Putamen (tissue), 1 donor: ENCODE results near the gene E2F8.

Experiments used
- DNase-seq: peaks from one replicate; pipeline ENCODE4 v3.0.0-alpha.2; 2016; ENCODE audit warnings: low spot score

E2F8 gene

DNA sequence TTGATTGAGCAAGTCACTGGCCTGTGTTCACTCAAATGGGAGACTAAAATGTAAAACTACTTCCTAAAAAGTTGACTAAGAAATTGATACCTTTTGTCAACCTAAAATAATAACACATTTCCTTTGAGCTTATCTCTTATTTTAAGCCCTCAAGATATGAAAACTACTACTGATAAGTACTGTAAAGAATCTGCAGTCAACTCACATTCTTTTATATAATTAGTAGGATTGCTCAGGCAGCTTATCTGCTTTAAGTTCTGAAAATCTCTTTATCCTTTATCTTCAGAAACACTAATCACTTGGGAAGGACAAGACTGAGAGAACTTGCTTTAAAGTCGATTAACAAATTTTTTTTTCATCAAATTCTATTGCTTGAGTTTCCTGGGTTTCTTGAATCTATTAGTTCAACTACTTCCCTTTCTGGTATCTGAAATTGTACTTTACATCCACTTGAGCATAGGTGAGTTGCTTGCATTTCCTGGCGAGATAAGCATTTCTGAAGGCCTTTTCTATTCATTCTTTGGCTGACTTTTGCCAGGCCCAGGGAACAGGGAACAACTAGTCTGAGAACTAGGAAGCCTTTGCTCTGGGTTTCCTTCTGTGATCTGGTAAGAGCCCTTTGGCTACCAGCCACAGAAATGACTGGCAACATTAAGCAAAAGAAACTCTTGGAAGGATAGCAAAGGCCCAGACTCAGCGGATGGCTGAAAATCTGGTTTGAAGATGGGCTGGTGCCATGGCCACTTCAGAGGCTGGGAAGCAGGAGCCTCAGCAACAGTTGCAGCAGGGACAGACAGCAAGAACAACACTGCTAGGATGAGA lies 19.6 kb downstream of the E2F8 start:
- DNase-seq: peak; percentile 14

DNA sequence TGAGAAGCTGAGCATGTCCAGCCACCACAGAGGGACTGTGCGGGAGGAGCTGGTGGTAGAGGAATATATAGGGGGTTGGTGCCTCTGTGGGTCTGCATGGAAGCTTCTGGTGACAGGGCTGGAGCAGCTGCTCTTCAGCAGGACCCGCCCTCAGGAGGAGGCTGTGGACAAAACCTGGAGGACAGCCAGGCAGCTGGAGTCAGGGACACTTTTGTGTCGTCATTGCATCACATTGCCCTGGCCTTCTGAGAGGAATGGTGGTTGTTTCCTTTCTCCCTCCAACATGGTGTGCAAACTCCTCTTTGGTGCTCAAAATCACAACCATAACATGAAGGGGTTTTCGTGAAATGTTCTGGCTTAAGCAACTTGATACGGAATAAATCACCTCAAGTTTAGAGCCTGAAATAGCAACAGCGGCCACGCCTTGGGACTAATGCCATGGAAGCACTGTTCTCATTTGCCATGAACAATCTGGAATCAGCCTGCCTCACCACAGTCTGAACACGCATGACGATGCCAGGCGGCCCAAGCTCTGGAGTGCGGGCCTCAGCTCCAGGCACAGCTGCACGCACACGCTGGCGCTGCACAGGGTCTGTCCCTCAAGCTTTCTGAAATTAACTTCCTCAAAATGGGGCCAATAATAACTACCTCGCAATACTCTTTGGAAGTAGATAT lies 21.8 kb downstream of the E2F8 start:
- no peak for DNase-seq

DNA sequence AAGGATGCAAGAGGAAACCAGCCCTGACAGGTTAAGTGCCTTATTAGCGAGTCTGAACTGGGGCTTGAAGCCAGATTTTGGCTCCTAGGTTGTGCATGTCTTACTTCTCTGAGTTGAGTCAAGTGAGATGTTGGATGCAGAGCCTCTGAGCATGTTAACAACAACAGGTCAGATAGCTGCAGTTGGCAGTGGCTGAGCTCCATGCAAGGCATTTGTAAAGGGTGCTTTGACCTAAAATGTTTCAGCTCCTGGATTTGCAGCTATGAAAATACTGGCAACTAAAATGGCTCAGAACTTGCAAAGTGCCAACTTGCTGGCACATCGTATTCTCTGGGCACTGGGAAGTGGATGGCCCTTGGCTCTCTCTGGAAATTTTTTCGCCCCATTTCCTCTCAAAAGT lies 22.5 kb downstream of the E2F8 start:
- peak; percentile 26 for DNase-seq

DNA sequence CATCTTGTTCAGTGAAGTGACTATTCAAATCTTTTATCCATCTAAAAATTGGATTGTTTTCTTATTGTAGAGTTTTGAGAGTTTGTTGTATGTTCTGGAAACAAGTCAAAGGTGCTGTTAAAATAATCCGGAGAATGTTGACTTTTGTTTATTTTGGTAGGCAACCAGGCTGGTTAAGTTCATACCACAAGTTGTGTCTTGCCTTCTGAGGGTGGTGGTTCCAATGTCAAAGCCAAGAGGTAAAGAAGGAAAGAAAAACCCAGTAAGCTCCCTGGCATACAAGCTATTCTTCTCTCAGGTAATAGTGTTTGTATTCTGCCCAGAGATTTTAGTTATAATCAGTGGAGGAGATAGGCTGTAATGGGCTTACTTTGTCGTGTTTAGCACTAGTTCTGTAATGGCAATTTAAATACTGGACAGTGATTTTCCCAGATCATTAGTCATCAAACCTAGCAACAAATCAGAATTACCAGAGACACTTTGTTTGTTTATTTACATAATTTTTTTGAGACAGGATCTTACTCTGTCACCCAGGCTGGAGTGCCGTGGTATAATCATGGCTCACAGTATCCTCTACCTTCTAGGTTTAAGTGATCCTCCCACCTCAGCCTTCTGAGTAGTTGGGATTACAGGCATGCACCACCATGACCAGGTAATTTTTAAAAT lies 23.9 kb downstream of the E2F8 start:
- DNase-seq: no peak

DNA sequence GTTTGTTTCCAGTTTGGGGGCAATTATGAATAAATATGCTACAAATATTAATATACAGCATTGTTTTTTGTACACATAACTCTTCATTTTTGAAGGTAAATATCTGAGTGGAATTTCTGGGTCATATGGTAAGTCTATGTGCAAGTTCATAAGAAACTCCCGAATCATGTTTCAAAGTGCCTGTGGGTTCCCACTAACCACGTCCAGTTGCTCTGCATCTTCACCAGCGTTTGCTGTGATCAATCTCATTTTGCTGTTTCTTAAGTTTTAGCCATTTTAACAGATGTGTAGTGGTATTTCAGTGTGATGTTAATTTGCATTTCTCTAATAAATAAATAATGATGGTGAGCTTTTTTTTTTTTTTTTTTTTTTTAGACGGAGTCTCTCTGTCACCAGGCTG lies 24.7 kb downstream of the E2F8 start:
- DNase-seq: no peak

DNA sequence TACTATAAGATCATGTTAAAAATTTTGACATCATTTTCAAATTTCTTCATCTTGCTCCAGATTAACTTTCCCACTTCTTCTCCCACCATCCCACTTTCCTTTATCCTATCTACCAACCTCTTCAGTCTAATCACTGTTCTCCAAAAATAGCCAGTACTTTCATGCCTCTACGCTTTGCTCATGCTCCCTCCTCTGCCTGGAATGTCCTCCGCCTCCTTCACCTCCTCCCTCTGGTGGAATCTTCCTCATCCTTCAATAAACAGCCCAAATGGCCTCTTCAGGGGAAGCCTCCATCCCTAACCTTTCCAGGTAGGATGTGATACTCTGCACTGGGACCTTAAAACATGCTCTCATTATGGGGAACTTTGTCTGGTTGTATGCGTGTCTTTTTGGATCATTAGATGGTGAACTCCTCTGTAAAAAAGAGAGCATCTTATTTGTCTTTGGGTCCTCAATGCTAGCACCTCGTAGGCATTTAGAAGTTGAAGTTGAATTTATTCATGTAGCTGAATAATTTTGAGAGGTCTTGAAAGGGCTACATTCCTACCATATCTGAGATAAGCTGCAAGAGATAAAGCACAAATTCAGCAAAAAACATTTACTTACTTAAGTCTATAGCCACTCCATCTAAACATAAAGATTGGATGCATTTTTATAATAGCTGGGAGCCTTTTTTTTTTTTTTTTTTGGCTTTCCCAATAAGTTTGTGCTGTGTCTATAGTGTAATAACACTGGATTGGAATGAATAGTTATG lies 31.0 kb downstream of the E2F8 start:
- DNase-seq: no peak

DNA sequence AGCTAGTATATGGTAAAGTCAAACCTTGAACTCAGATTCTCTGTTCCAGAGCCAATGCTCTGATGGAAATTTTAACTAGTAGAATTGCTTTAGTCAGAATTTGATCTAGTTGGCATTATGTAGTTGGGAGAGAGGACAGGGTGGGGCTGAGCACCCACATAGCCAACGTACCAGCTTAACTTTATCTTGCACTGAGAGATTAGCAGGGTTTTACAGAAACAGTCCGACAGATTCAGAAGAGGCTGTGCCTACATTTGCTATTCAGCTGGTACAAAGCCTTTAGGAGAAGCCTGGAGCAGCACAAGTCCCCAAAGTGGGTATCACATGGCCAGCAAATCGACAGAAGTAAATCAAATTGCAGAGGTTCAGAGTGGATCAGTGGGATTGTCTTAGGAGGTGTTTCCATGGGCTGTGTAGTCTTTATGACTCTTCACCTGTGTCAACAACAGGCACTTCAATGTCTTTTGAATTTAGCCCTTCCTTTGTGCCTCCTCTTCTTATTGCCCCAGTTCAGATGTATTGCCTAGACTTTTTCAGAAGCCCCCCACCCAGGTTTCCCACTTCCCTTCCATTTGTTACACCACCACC lies 31.7 kb downstream of the E2F8 start:
- no peak for DNase-seq

DNA sequence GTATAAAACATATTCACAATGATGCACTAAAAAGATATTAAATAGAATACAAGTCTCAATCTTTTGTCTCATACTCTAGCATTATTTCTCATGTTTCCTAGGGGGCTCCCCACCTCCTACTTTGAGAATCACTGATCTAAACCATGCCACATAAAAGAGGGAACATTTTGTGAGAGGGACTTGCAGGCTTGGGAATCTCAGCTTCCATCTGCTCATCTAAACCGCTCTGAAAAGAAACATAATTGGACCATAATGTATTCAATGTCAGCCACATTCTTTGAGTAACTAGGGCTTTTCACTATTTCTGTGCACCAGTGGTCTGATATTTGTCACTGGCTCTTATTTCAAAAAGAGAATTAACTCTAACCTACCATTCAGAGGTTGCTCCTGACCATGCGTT lies 32.6 kb downstream of the E2F8 start:
- DNase-seq: no peak

DNA sequence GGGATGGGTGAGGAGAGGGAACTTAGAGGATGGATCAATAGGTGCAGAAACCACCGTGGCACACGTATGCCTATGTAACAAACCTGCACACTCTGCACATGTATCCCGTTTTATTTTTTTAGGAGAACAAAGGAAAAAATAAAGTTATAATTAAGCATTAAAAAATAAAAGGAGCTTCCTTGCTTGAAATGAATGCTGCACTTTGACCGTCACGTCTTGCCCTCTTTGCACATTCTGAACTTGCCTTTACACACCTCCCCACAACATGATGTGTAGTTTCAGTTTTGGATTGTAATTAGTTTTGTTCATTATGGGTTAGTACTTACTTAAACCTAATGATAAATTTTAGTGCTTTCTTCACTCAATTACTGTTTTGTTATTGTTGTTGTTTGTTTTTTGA lies 35.9 kb downstream of the E2F8 start:
- DNase-seq: no peak

DNA sequence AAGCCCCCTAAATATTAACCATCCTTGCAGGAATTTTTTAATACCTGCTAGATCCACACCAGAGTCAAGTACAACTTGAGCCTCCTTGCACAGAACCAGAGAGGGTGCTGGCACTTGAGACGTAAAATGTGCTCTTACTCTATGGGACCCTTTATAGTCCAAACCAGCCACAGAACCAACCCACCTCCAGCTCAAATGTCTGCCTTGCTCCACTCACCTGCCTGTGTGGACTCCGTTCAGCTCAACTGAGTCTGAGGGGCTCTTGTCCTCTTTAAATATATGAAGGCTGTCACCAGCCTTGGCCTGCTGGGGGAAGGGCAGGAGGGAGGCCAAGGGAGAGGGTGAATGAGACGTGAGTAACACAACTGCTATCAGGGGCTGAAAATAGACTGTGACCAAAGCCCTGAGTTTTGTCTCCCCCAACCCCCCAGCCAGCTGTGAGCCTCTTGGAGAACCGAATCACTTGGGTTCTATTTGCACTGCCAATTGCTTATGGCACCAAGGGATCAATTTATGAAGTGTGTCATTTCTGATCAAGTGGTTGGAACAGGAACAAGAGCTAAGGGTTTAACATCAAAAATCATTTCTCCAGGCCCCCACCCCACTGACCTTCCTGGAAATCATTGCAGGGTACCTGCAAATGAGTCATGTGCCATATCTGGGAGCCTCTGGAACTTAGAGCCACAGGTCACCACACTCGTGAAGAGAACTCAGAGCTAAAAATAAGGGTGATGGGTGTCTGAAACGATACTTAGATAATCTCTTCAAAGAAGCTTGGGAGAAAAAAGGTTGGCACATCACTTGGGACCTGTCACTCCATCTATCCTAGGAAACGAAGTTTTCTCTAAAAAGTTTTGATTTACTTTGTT lies 38.8 kb downstream of the E2F8 start, which contains the start of gene CSRP3:
CSRP3 (minus strand) TSS at position 247 of the 869 bp plus-strand sequence. CDS start 9,535 bp downstream, outside the sequence.
- DNase-seq: no peak

DNA sequence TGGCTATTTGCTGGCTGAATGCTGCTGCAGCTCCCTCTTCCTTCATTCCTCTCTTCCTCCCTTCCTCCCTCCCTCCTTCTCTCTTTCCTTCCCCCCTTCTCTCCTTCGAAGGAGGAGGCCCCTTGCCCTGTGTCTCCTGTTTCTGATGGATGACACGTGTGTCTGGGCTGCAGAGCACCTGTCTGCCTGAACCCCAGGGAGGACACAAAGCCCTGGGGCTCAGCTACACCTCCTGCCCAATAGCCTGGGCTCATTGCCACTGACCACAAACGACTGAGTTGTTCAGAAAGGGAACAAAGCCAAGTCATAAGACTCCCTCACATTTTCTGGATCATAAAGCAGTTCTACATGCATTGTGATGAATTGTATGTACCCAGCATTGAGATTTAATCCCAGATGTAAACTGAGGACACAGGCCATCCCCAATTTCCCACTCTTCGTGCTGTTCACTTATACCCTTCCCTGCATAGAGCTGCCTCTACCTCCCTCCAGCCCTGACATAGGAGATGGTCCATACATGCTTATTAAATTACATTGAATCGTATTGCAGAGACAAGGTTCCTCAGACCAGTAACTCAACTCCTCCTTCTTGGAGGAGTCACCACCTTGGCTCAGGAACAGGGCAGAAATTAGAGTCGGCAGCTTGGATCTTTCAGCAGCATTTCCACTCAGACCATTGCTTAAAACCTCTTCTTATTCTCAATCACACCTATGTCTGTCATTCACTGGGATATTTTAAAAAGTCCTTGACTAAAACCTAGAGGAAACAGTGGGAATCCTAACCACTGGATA lies 40.1 kb downstream of the E2F8 start:
- no peak for DNase-seq

DNA sequence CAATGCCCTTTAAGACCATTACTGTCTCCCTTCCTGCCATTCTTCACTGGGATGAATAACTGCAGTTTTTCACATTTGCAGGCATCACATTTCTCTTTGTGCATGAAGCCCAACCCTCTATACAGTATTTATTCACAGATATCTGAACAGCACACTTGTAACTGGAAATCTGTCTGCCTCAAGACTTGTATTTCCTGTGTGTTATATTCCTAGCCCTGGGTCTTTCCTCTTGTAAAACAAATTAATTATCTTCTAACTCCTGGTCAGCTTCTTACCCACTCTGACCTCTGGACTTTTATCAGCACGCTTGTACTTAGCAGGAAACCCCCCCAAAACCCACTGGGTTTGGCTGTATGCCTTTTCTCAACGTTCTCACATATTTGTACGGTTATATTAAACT lies 41.0 kb downstream of the E2F8 start:
- DNase-seq: no peak

DNA sequence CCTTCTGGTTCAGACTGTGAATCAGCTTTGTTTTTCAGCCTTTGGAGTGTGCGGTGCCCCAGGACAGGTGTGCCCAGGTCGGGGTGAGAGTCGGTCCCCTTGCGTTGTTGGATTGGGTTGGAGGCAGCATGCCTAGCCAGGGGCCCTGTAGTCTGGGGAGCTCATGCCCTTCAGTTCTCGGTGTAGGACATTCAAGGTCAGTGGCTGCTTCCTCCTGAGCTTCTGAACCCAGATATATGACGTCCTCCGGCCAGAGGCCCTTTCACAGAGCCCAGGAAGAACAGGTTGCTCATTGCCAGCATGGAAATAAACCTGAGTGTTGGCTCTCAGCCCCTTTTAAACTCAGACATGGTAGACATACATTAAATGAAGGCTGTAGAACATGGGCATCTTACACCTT lies 41.7 kb downstream of the E2F8 start:
- DNase-seq: no peak

DNA sequence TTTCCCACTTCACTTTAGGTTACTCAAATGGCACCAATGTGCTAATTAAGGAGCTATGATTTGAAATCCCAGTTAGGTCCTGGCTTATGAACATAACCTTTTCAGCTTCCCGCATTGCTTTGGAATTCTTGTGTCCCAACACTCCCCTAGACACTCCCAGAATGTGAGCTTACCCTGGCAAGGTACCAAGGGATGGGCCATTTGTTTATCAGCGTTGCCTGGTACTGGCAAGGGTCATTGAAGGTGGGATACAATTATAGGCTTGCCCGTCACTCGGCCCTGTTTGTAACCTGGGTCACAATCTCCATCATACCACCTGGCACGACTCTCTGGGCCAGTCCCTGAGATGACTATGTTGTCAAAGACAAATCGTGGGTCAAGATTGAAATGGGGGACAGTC lies 44.3 kb downstream of the E2F8 start:
- no peak for DNase-seq

DNA sequence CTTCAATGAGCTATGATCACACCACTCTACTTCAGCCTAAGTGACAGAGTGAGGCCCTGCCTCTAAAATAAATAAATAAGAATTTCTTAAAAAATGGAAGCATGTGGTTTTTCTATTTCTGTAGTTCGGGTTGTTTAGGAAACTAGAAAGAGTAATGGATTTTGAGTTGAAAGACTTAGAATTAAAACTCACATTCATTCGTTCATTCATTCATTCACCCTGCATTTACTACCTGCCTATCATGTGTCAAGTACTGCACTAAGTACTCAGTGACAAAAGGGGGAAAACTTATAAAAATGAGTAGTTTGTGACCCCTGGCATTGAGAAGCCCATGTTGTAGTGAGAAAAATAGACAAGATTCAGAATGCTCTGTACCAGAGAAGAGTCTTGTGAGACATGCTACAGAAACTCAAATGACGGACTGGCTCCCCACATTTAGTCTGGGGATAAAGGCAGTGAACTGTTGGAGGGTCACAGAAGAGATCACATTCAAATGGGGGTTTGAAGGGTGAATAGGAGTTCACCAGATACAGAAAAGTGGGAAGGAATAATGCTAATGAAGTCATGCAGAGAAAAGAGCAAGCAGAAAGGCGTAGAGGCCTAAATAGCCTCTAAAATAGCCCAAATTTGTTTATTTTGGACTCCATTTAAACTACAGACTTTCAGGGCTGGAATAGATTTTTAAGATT lies 46.0 kb downstream of the E2F8 start:
- DNase-seq: no peak

DNA sequence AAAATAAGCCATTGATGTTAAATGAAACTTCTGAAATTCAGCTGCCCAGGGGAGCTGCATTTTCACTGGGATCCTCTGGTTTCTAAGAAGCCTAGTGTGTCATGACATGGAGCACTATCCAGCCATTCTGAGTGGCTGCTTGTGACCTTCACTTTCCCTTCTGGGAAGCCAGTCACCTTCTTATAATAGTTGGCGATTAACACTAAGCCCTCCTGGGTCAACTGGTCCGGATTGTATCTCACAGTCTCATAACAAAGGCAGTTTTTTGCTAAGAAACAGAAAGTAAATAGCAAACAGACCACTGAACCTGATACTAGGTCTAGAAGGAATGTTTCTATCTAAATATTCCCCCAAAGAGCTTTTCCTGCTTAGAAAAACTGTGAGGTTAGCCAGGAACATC lies 46.8 kb downstream of the E2F8 start:
- DNase-seq: no peak

DNA sequence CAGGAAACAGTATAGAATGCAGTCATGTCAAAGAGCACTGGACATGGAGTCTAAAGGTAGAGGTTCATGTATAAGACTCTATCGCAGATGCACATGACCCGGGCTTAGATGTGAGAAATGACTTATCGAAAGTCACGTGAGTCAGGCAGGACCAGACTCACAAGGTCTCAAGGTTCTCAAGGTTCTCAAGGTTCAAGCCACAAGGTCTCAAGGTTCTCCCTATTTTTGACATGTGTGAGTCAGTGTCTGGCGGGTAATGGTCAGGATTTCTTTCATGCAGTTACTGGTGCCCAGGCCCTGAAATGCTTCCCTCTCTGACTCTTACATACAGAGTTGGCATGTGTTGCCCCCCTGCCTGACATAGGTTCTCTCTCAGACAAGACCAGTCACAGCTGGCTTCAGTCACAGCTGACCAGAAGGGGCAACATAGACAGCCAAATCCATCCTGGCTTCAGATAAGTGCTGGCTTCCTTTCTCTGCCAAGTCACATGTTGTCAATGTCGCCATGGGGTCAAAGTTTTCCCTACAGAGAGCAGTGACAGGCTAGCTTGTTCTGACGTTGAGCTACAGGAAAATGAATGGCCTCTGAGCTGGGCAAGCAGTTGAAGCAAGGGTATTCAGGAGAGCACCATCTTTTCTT lies 49.1 kb downstream of the E2F8 start:
- DNase-seq: no peak

DNA sequence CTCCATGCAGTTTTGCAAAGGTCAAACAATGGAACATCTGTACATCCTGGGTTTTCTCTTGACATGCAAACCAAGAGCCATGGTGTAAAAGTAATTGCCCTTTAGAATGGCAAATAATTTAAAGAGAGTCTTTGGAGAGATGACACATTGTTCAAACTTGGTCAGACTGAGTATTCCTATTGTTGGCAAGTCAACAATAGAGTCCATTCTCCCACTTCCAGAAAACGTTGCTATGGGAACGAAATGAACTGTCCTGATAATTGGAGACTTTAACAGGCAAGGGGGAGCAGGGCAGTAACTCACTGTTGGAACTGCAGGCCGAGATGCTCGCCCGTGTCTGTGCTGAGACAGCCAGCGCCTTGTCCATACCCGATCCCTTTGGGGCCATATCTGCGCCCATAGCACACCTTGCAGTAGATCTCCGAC lies 52.9 kb downstream of the E2F8 start:
- DNase-seq: peak; percentile 81
